Adipocyte (in vitro differentiated cells): ENCODE measurements around the gene RRAGD.

Experiments
- DNase-seq: peaks from one replicate; pipeline ENCODE4 v3.0.0-alpha.2; 2015; ENCODE audit warnings: low read depth
- H3K27me3 ChIP-seq: replicated peaks from 2 replicates; pipeline ENCODE4 v1.7.0; 2013; ENCODE audit warnings: mild to moderate bottlenecking, low read length, moderate library complexity; ENCODE audit not compliant: control insufficient read depth, insufficient read depth
- H3K36me3 ChIP-seq: 2 replicates; pipeline ENCODE4 v1.7.0; 2013; ENCODE audit warnings: low read length, mild to moderate bottlenecking, moderate library complexity; ENCODE audit not compliant: control insufficient read depth, insufficient read depth, severe bottlenecking
- H3K4me1 ChIP-seq: 2 replicates; pipeline ENCODE4 v1.7.0; 2013; ENCODE audit warnings: mild to moderate bottlenecking, low read length, moderate library complexity; ENCODE audit not compliant: control insufficient read depth, insufficient read depth
- H3K4me3 ChIP-seq: 2 replicates; pipeline ENCODE4 v1.7.0; 2013; ENCODE audit warnings: mild to moderate bottlenecking, low read length, moderate library complexity
- H3K9ac ChIP-seq: 2 replicates; pipeline ENCODE4 v1.7.0; 2013; ENCODE audit warnings: mild to moderate bottlenecking, low read length, moderate library complexity
- H3K9me3 ChIP-seq: 2 replicates; pipeline ENCODE4 v1.7.0; 2013; ENCODE audit warnings: mild to moderate bottlenecking, low read length, moderate library complexity; ENCODE audit not compliant: control insufficient read depth

RRAGD gene

DNA sequence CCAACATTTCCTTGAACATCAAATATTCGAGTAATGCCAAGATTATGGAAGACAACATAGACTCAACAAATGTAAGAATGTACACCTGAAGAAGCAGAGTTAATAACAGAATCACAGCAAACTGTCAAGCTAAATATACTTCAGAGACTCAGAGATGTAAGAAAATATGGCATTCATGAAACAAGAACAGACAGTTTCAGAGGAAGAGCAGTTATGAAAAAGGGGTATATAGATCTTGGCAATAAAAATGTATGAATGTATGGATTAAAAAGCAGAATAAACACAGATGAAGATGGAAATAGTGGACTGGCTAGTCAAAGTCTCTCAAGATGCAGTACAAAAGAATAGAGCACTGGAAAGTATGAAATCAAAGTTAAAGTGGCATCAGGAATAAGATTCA, 18.4 kb downstream of the RRAGD start:
- Histone ChIP-seq H3K4me1 (no peaks in the 10 kb centered on the region), H3K4me3 (no peak overlapping the region), H3K27me3 (no peaks in the 10 kb centered on the region), H3K9me3 (peaks cover 9% of the 10 kb centered on the region), H3K9ac (no peak overlapping the region), H3K36me3 (no peaks in the 10 kb centered on the region)
- no peak for DNase-seq

DNA sequence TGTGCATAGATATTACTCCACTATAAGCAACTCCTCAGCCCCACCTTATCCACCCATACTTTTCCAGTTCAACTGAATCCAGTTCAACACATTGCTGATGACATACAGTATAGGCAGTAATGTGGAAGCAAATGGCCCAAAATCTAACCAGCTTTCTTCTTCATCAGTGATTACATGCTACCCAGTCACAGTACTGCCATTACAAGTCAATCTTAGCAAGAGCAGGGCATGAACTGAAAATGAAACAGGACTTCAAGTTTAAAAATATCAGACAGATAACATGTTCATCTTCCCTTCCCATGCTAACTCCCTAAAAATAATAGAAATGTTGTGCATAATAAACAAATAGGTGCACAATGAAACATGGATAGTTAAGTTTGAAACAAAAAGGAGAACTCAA, 19.2 kb downstream of the RRAGD start:
- Histone ChIP-seq H3K4me3 (no peak overlapping the region), H3K9me3 (peaks cover 9% of the 10 kb centered on the region), H3K27me3 (no peaks in the 10 kb centered on the region), H3K4me1 (no peaks in the 10 kb centered on the region), H3K9ac (no peak overlapping the region), H3K36me3 (no peaks in the 10 kb centered on the region)
- DNase-seq = no peak

DNA sequence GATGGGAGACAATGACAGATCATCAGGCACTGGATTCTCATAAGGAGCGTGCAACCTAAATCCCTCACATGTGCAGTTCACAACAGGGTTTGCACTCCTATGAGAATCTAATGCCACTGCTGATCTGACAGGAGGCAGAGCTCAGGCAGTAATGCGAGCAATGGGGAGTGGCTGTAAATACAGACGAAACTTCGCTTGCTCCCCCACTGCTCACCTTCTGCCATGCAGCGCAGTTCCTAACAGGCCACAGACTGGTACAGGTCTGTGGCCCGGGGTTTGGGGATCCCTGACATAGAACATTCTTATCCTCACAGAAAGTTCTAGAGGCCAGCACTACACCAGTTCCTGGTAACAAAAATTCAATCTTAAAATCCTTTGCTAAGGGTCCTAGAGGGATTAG, 23.2 kb downstream of the RRAGD start:
- Histone ChIP-seq H3K27me3 (no peaks in the 10 kb centered on the region), H3K36me3 (no peaks in the 10 kb centered on the region), H3K4me1 (no peaks in the 10 kb centered on the region), H3K9me3 (peaks cover 8% of the 10 kb centered on the region), H3K4me3 (no peak overlapping the region), H3K9ac (no peak overlapping the region)
- no peak for DNase-seq

DNA sequence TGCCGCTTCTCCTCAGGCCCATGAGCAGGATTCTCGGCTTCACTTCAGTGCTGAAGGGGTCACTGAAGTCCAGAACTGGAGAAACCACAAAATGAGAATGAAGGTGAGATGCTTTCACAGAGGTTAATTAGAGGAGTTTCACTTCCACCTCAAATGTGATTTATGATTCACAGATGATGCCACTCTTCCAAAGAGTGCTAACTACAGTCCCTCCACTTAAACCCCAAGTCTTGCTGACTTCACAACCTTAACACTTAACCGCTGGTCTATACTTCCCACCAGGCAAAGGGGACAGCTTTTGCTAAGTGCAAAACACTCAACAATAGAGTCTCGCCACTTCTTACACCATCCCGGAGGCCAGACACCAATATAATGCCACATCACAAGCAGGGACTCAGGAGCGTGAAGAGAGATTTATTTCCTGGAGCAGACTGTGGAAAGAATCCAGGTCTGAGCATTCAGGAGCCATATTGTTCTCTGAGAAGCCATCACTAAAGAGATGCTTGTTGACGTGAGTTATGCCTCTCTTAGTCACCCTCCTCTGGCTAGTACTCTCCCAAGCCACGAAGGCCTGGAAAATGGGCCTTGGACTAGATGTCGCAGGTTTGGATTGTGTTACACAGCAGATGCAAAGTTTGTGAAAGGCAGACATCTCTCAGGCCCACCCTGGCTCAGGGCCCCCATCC, 24.4 kb downstream of the RRAGD start:
- H3K36me3 ChIP-seq = no peaks in the 10 kb centered on the region
- H3K9me3 ChIP-seq = no peaks in the 10 kb centered on the region
- no peak overlapping the region for H3K9ac ChIP-seq
- no peaks in the 10 kb centered on the region for H3K27me3 ChIP-seq
- H3K4me1 ChIP-seq = no peaks in the 10 kb centered on the region
- H3K4me3 ChIP-seq = no peak overlapping the region
- DNase-seq = no peak

DNA sequence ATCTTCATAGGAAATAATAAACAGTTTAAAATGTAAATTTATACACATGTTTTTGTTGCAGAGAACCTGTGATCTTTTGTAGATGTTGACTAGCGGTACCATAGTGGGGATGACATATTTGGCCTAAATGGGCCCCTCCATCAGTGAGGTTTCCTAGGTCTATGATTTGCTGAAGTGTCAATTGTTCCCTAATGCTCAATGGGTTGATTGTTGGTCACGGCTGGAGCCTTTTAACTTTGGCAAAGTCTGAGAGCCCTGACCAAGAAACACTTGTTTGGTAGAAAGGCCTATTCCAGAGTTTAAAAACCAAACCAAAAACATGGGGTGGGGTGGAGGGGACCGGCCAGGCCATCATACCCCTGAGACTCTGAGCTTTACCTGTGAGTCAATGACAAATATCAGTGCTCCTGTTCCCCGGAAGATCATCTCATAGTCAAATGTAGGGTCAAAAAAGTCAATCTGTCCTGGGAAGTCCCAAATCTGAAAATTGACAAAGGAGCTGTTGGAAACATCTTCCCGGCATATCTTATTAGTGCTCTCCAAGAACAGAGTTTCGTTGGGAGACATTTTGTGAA, 25.1 kb downstream of the RRAGD start:
- no peaks in the 10 kb centered on the region for H3K9me3 ChIP-seq
- H3K36me3 ChIP-seq = no peaks in the 10 kb centered on the region
- H3K4me1 ChIP-seq = no peaks in the 10 kb centered on the region
- DNase-seq = no peak
- H3K9ac ChIP-seq = no peak overlapping the region
- no peak overlapping the region for H3K4me3 ChIP-seq
- H3K27me3 ChIP-seq = no peaks in the 10 kb centered on the region

DNA sequence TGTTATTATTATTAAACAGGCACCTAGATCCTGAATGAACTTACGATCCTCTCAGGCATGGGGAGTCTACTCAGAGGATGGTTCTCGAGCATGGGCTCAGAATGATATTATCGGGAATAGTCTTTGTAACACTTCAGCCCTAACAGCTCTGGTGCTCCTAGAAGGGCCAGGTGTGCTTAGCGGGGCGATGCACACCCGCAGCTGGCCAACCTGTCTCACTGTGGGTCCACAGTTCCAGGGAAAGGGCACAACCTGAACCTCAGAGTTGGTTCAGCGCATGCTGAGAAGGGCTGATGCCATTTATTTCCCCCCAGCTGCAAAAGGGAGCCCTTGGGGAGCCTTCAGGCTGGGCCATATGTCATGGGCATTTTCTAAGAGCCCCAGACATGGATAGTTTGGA, 26.2 kb downstream of the RRAGD start:
- Histone ChIP-seq H3K9ac (no peak overlapping the region), H3K9me3 (no peaks in the 10 kb centered on the region), H3K4me3 (no peak overlapping the region), H3K36me3 (no peaks in the 10 kb centered on the region), H3K27me3 (no peaks in the 10 kb centered on the region), H3K4me1 (no peaks in the 10 kb centered on the region)
- DNase-seq = no peak

DNA sequence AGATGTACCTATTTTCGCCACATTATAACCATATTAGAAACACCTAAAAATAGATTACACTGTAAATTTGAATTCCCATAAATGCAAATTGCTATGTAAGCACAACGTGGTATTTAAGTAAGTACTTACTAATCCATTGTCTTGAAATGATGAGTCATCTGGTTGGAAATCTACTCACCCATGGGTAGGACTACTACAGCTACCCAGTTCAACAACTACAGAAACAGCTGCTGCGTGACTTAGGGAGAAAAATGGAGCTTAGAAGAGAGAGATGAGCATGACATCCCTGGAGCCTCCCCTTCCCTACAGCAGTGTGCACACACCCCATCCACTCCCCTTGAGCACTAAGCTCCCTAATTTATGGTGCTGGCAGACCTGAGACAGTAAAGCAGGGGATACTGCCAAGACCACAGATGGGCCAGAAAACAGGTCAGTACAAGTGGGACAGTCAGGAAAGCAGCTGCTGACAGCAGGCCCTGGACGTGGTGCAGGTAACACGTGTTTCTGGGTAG, 26.9 kb downstream of the RRAGD start:
- no peaks in the 10 kb centered on the region for H3K36me3 ChIP-seq
- no peaks in the 10 kb centered on the region for H3K27me3 ChIP-seq
- DNase-seq = no peak
- H3K4me3 ChIP-seq = no peak overlapping the region
- H3K4me1 ChIP-seq = no peaks in the 10 kb centered on the region
- H3K9ac ChIP-seq = no peak overlapping the region
- no peaks in the 10 kb centered on the region for H3K9me3 ChIP-seq

DNA sequence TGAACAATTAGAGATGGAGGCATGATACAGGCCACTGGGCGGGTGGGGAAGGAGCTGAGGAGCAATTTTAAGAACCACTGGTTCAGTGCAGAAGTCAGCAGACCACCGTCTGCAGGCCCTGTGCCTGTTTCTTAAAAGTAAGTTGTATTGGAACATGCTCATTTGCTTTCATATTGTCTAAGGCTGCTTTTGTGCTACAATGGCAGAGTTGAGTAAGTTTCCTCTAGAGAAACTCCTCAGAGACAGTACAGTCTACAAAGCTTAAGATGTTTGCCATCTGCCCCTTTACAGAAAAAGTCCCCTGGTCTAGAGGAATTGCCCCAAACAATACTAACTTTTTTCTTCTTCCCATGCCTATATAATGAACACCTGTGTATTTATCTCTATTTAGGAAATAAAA, 31.0 kb downstream of the RRAGD start:
- H3K27me3 ChIP-seq = no peaks in the 10 kb centered on the region

DNA sequence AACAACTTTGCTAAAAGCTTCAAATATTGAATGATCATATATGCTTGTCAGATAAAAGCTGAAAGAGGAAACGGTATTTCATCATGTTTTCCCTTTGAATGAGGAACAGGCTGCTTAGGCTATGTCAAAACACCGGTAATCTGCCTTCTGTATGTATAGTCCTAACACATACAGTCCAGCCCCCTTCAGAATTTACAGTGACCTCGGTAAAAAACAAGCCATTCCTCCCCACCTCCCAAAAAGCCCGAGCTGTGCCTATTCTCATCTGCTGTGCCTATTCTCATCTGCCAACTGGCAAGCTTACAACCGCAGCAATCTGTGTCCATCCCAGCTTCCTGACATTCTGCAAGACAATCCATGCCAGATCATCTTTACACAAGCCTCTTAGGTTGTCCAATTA, 32.8 kb downstream of the RRAGD start:
- DNase-seq = no peak
- Histone ChIP-seq H3K9me3 (no peaks in the 10 kb centered on the region), H3K27me3 (no peaks in the 10 kb centered on the region), H3K9ac (no peak overlapping the region), H3K36me3 (no peaks in the 10 kb centered on the region), H3K4me1 (no peaks in the 10 kb centered on the region), H3K4me3 (no peak overlapping the region)

More for the DNA sequence above, 31.0 kb downstream of the RRAGD start:
- H3K9ac ChIP-seq = no peak overlapping the region
- DNase-seq = no peak
- H3K9me3 ChIP-seq = no peaks in the 10 kb centered on the region
- no peak overlapping the region for H3K4me3 ChIP-seq
- H3K4me1 ChIP-seq = no peaks in the 10 kb centered on the region
- no peaks in the 10 kb centered on the region for H3K36me3 ChIP-seq

DNA sequence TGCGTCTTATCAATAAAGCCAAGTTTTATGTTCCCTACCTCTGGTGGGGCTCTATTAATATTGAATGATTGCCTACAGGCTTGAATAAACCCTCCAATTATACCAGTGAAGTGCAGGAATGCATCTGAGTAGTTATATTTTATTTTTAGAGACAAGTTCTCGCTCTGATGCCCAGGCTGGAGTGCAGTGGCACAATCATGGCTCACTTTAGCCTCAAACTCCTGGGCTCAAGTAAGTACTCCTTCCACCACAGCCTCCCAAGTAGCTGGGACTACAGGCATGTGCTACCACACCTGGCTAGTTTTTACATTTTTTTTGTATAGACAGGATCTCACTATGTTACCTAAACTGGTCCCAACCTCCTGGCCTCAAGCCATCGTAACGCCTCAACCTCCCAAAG, 33.4 kb downstream of the RRAGD start:
- Histone ChIP-seq H3K27me3 (no peaks in the 10 kb centered on the region), H3K36me3 (no peaks in the 10 kb centered on the region), H3K9me3 (no peaks in the 10 kb centered on the region), H3K4me1 (no peaks in the 10 kb centered on the region), H3K4me3 (no peak overlapping the region), H3K9ac (no peak overlapping the region)
- no peak for DNase-seq

DNA sequence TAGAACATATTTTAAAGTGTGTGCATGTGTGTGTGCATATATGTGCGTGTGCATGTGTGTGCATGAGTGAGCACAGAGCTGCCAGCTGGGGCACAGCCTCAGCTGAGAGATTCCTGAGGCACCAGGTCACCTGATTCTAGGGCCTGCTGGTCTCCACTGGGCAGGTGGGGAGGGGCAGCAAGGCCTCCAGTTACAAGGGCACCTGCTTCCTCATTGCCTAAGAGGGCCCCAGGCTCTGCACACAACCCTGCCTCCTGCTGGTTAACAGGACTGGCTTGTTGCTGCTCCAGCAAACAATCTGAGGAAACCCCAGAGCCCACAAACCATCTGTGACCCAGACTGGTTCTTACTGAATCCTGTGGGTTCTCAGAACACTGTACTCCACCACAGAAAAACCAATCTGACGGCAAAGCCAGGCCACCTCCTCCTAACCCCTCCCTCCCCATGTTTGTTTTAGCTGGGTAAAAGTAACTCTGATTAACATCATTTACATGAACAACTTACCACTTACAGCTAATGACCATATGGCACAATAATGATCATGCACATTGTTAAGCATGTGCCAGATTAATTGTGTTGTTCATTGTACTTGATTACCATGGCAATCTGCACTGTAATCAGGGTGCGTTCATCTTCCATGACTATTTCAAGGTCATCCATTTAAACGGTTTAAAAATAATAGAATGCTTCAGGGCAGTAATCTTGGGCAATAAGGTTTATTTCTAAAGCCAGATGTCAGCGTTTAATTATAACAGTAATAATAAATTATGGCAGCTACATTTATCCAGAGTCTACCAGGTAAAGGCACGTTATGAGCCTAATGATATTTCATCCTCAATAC, 36.4 kb downstream of the RRAGD start:
- H3K4me1 ChIP-seq = no peaks in the 10 kb centered on the region
- H3K9me3 ChIP-seq = no peaks in the 10 kb centered on the region
- no peak overlapping the region for H3K9ac ChIP-seq
- no peaks in the 10 kb centered on the region for H3K27me3 ChIP-seq
- no peak overlapping the region for H3K4me3 ChIP-seq
- H3K36me3 ChIP-seq = no peaks in the 10 kb centered on the region
- DNase-seq = no peak
